HEK293 (cell line): Measurements from ENCODE around the gene PIK3R5.

Experiments used
- CTCF ChIA-PET: fragments of 350-600 bp; formaldehyde crosslinking; extraction: SDS; loops from one replicate; lab custom pipeline; 2021; ENCODE audit warnings: antibody characterized with exemption; lab: Yijun Ruan, JAX
- POLR2A ChIA-PET: fragments of 300-600 bp; formaldehyde crosslinking; extraction: SDS; loops from one replicate; lab custom pipeline; 2020; ENCODE audit warnings: antibody characterized with exemption, inconsistent platforms; lab: Yijun Ruan, JAX
- H3K27ac ChIP-seq: fragments of 200-500 bp; sonication (Bioruptor generic); 2 replicates; pipeline ENCODE4 v1.5.1; 2014; ENCODE audit warnings: low read depth, low read length, control low read depth, inconsistent platforms; ENCODE audit errors: extremely low read depth
- H3K36me3 ChIP-seq, 2 experiments: fragments of 200-500 bp in 1 of 2; sonication (Bioruptor generic) in 1 of 2; 1 replicate in 1 of 2; 2 replicates in 1 of 2; pipeline ENCODE4 v1.5.1; 2014 to 2017; ENCODE audit warnings: inconsistent platforms in 2 of 2, low read length in 2 of 2; ENCODE audit not compliant: control insufficient read depth in 2 of 2, insufficient read depth in 1 of 2
- H3K4me1 ChIP-seq: fragments of 200-500 bp; sonication (Bioruptor generic); 2 replicates; pipeline ENCODE4 v1.5.1; 2014; ENCODE audit warnings: mild to moderate bottlenecking, low read length, inconsistent platforms; ENCODE audit not compliant: control insufficient read depth, insufficient read depth
- H3K4me3 ChIP-seq: 2 replicates; pipeline ENCODE4 v1.5.1; 2011; ENCODE audit warnings: low read depth, mild to moderate bottlenecking, control low read depth, low read length, moderate library complexity
- H3K9me3 ChIP-seq: fragments of 200-500 bp; sonication (Bioruptor generic); 2 replicates; pipeline ENCODE4 v1.5.1; 2014; ENCODE audit warnings: low read depth, low read length, inconsistent platforms; ENCODE audit not compliant: control insufficient read depth, insufficient read depth
- OVOL3 ChIP-seq: fragments of 450-650 bp; formaldehyde crosslinking; IDR thresholded peaks from 2 replicates; pipeline ENCODE4 v1.5.1; 2016; ENCODE audit warnings: missing biosample characterization, missing genetic modification characterization
- SALL2 ChIP-seq: fragments of 450-650 bp; formaldehyde crosslinking; IDR thresholded peaks from 2 replicates; pipeline ENCODE4 v1.5.0; 2017; ENCODE audit warnings: missing biosample characterization, mild to moderate bottlenecking, missing genetic modification characterization, borderline replicate concordance
- ZBTB7A ChIP-seq: fragments of 450-650 bp; formaldehyde crosslinking; IDR thresholded peaks from 2 replicates; pipeline ENCODE4 v1.5.1; 2016; ENCODE audit warnings: low read depth, missing biosample characterization, missing genetic modification characterization
- ZNF114 ChIP-seq: fragments of 450-650 bp; formaldehyde crosslinking; IDR thresholded peaks from 2 replicates; pipeline ENCODE4 v1.5.0; 2017; ENCODE audit warnings: missing biosample characterization, missing genetic modification characterization
- ZNF140 ChIP-seq: fragments of 450-650 bp; formaldehyde crosslinking; IDR thresholded peaks from 2 replicates; pipeline ENCODE4 v1.5.1; 2016; ENCODE audit warnings: missing biosample characterization, missing genetic modification characterization
- ZNF423 ChIP-seq: fragments of 450-650 bp; formaldehyde crosslinking; IDR thresholded peaks from 2 replicates; pipeline ENCODE4 v1.5.1; 2016; ENCODE audit warnings: missing biosample characterization, missing genetic modification characterization
- ZNF549 ChIP-seq: fragments of 450-650 bp; IDR thresholded peaks from 2 replicates; pipeline ENCODE4 v1.5.1; 2018; ENCODE audit warnings: missing biosample characterization, missing genetic modification characterization, mild to moderate bottlenecking, inconsistent platforms, moderate library complexity
- ZNF621 ChIP-seq: fragments of 450-650 bp; formaldehyde crosslinking; IDR thresholded peaks from 2 replicates; pipeline ENCODE4 v1.5.1; 2017; ENCODE audit warnings: missing biosample characterization, missing genetic modification characterization
- ZNF791 ChIP-seq: fragments of 450-650 bp; formaldehyde crosslinking; IDR thresholded peaks from 2 replicates; pipeline ENCODE4 v1.5.1; 2016; ENCODE audit warnings: missing biosample characterization, missing genetic modification characterization
- TF ChIP-seq, protein P1 (sequence below): fragments of 450-650 bp; formaldehyde crosslinking; IDR thresholded peaks from 2 replicates; pipeline ENCODE4 v1.5.1; 2017; ENCODE audit warnings: missing biosample characterization, missing genetic modification characterization
- TF ChIP-seq, protein P2 (sequence below): fragments of 450-650 bp; formaldehyde crosslinking; IDR thresholded peaks from 2 replicates; pipeline ENCODE4 v1.5.1; 2016; ENCODE audit warnings: missing biosample characterization, missing genetic modification characterization
- TF ChIP-seq, protein P3 (sequence below): fragments of 450-650 bp; formaldehyde crosslinking; IDR thresholded peaks from 2 replicates; pipeline ENCODE4 v1.5.1; 2016; ENCODE audit warnings: missing biosample characterization, missing genetic modification characterization, low read depth
- TF ChIP-seq, protein P4 (sequence below): fragments of 450-650 bp; formaldehyde crosslinking; IDR thresholded peaks from 2 replicates; pipeline ENCODE4; 2016; ENCODE audit warnings: missing biosample characterization, missing genetic modification characterization
- TF ChIP-seq, protein P5 (sequence below): fragments of 450-650 bp; IDR thresholded peaks from 2 replicates; pipeline ENCODE4 v1.5.1; 2018; ENCODE audit warnings: missing biosample characterization, missing genetic modification characterization
- TF ChIP-seq, protein P6 (sequence below): fragments of 450-650 bp; formaldehyde crosslinking; optimal IDR thresholded peaks from 2 replicates; pipeline ENCODE3; 2016; ENCODE audit warnings: missing biosample characterization, mild to moderate bottlenecking, missing genetic modification characterization

Gene PIK3R5

DNA sequence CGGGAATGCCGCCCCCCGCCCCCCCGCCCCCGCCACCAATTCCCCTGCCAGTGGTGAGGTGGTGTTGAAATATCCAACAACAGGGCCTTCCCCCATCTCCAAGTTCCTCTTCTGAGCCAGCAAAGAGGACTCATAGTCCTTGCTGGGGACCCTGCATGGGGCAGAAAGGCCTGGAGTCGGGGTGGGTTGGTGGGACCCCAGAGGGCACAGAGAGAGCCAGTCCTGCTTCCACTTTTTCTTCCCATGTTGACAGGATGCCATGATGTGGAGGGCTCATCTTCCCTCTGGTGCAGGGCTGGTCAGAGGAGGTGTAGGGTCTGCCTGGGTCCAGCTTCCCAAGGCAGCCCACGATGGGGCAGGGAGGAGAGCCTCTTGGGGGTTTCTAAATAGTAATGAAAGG is 49.0 kb downstream of the PIK3R5 start (continued):
- TF ChIP-seq, protein P1, sequence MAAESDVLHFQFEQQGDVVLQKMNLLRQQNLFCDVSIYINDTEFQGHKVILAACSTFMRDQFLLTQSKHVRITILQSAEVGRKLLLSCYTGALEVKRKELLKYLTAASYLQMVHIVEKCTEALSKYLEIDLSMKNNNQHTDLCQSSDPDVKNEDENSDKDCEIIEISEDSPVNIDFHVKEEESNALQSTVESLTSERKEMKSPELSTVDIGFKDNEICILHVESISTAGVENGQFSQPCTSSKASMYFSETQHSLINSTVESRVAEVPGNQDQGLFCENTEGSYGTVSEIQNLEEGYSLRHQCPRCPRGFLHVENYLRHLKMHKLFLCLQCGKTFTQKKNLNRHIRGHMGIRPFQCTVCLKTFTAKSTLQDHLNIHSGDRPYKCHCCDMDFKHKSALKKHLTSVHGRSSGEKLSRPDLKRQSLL (tag by site-specific recombination), result no peak
- TF ChIP-seq, protein P2, sequence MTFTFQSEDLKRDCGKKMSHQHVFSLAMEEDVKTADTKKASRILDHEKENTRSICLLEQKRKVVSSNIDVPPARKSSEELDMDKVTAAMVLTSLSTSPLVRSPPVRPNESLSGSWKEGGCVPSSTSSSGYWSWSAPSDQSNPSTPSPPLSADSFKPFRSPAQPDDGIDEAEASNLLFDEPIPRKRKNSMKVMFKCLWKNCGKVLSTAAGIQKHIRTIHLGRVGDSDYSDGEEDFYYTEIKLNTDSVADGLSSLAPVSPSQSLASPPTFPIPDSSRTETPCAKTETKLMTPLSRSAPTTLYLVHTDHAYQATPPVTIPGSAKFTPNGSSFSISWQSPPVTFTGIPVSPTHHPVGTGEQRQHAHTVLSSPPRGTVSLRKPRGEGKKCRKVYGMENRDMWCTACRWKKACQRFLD (tag by site-specific recombination), result no peak

DNA sequence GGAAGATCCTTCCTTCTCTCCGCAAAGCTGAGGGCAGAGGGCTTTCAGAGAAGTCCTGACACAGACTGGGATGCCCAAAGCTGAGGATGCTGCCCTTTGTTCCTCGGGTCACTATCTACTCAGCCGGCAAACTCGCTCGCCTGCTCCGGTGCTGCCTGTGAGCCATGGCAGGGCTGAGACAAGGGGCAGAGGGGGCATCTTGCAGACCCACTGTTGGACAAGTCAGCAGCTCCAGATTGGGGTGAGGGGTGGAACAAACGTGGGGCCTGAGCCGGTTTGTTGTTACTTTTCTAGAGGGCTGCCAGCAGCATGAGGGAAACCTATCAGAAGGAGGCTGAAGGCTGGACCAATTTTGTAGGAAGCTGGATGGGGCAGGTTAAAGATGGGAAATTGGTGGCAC is 51.0 kb downstream of the PIK3R5 start:
- H3K36me3 ChIP-seq, result no peaks in the 10 kb centered on the region
- no peaks in the 10 kb centered on the region for H3K4me1 ChIP-seq
- no peaks in the 10 kb centered on the region for H3K9me3 ChIP-seq
- TF ChIP-seq, protein P3, sequence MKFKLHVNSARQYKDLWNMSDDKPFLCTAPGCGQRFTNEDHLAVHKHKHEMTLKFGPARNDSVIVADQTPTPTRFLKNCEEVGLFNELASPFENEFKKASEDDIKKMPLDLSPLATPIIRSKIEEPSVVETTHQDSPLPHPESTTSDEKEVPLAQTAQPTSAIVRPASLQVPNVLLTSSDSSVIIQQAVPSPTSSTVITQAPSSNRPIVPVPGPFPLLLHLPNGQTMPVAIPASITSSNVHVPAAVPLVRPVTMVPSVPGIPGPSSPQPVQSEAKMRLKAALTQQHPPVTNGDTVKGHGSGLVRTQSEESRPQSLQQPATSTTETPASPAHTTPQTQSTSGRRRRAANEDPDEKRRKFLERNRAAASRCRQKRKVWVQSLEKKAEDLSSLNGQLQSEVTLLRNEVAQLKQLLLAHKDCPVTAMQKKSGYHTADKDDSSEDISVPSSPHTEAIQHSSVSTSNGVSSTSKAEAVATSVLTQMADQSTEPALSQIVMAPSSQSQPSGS (tag by site-specific recombination), result no peak
- TF ChIP-seq ZNF114 (tag by site-specific recombination) (no peak), ZNF791 (tag by site-specific recombination) (no peak)
- CTCF ChIA-PET, result no interaction called here
- H3K4me3 ChIP-seq, result no peak overlapping the region
- POLR2A ChIA-PET, result no interaction called here
- no peak overlapping the region for H3K27ac ChIP-seq

DNA sequence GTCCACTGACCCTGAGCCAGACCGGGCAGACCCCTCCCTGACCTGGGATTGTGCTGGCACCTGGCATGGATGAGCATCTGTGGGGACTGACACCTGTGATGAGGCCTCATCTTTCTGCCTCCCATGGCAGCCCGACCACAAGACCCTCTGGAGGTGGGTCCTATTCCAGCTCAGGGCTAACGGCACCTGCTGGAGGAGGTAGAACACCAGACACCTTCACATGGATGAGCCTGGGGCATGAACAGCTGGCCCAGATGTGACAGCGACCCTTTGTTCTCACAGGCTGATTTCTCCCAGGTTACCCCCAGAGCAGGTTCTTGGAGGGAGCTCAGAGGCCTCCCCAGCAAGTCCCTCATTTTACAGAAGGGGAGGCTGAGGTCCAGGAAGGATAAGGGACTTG is 51.6 kb downstream of the PIK3R5 start:
- H3K9me3 ChIP-seq, result no peaks in the 10 kb centered on the region
- POLR2A ChIA-PET, result no interaction called here
- TF ChIP-seq, protein P4, sequence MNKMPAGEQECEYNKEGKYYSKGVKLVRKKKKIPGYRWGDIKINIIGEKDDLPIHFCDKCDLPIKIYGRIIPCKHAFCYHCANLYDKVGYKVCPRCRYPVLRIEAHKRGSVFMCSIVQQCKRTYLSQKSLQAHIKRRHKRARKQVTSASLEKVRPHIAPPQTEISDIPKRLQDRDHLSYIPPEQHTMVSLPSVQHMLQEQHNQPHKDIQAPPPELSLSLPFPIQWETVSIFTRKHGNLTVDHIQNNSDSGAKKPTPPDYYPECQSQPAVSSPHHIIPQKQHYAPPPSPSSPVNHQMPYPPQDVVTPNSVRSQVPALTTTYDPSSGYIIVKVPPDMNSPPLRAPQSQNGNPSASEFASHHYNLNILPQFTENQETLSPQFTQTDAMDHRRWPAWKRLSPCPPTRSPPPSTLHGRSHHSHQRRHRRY (tag by site-specific recombination), result no peak
- TF ChIP-seq ZNF140 (no peak), ZNF621 (tag by site-specific recombination) (no peak), SALL2 (tag by site-specific recombination) (no peak), ZBTB7A (no peak), ZNF423 (tag by site-specific recombination) (no peak), OVOL3 (no peak), ZNF549 (tag by site-specific recombination) (no peak)
- TF ChIP-seq, protein P5, sequence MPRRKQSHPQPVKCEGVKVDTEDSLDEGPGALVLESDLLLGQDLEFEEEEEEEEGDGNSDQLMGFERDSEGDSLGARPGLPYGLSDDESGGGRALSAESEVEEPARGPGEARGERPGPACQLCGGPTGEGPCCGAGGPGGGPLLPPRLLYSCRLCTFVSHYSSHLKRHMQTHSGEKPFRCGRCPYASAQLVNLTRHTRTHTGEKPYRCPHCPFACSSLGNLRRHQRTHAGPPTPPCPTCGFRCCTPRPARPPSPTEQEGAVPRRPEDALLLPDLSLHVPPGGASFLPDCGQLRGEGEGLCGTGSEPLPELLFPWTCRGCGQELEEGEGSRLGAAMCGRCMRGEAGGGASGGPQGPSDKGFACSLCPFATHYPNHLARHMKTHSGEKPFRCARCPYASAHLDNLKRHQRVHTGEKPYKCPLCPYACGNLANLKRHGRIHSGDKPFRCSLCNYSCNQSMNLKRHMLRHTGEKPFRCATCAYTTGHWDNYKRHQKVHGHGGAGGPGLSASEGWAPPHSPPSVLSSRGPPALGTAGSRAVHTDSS (tag by site-specific recombination), result no peak
- TF ChIP-seq, protein P6, sequence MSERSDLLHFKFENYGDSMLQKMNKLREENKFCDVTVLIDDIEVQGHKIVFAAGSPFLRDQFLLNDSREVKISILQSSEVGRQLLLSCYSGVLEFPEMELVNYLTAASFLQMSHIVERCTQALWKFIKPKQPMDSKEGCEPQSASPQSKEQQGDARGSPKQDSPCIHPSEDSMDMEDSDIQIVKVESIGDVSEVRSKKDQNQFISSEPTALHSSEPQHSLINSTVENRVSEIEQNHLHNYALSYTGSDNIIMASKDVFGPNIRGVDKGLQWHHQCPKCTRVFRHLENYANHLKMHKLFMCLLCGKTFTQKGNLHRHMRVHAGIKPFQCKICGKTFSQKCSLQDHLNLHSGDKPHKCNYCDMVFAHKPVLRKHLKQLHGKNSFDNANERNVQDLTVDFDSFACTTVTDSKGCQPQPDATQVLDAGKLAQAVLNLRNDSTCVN, result no peak
- TF ChIP-seq, all 188 proteins: peak for 0
- H3K4me1 ChIP-seq, result no peaks in the 10 kb centered on the region
- CTCF ChIA-PET, result interaction anchor here (1.6 kb wide), 1 partner anchor 19 kb away, joined by 6 read pairs; no protein-coding TSS in a partner anchor
- no peaks in the 10 kb centered on the region for H3K36me3 ChIP-seq
- H3K4me3 ChIP-seq, result no peak overlapping the region
- no peak overlapping the region for H3K27ac ChIP-seq
